GM19395 (cell line): ENCODE measurements around the gene BPNT1.
"Not testable (repeated sequence)": the region's sequence is repeated elsewhere in the genome, so short reads cannot be mapped to it uniquely, and the experiment has no call there.

ENCODE experiments used
- ATAC-seq: cut with Tn5 transposase; IDR thresholded peaks from one replicate; pipeline ENCODE4 v1.9.1; 2021; ENCODE audit warnings: mild to moderate bottlenecking, moderate library complexity; ENCODE audit not compliant: unreplicated experiment

The BPNT1 gene

DNA sequence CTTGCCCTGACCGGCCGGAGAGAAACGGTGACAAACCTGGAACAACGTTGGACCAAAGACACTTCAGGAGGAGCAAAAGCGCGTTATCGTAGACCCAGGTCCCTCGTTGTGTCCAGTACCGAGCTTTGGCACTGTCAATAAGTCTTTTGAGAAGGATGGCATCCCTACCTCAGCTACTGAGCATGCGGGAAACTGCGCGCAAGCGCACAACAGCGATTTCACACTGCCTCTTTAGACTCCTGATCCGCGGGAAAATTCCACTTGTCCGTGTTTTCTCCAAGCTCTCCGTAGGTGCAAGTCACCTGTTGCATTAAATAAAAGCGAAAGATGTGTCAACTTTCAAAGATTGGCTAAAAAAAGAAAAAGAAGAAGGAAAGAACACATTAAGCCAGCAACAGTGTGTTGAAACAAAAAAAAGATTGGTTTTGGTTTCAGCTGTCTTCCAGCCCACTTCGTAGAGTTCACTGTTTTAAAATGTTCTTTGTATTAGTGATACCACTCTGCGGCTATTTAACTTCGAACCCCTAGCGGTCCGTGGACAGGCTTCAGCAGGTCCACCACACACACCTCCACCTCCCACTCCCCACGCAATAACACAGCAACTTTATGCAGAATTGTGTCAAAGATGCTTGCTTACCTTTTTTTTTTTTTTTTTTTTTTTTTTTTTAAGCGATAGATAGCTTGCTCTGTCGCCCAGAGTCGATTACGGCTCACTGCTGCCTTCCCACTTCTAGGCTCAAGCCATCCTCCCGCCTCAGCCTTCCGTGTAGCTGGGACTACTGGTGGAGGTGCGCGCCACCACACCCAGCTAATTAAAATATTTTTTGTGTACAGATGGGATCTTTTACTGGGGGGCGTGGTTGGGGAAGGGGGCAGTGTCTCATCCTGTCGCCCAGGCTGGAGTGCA lies at the start of gene BPNT1:
BPNT1 (minus strand) TSS at position 139 of the 907 bp plus-strand sequence. CDS start 9,942 bp downstream, outside the sequence.
- ATAC-seq, result peak; percentile 61

- no peak for ATAC-seq
Measured at GRCh38 chr1:220137019-220137786, 47.6 kb upstream of the BPNT1 start.

- ATAC-seq, result no peak
Measured at GRCh38 chr1:220135755-220136154, 46.2 kb upstream of the BPNT1 start.

DNA sequence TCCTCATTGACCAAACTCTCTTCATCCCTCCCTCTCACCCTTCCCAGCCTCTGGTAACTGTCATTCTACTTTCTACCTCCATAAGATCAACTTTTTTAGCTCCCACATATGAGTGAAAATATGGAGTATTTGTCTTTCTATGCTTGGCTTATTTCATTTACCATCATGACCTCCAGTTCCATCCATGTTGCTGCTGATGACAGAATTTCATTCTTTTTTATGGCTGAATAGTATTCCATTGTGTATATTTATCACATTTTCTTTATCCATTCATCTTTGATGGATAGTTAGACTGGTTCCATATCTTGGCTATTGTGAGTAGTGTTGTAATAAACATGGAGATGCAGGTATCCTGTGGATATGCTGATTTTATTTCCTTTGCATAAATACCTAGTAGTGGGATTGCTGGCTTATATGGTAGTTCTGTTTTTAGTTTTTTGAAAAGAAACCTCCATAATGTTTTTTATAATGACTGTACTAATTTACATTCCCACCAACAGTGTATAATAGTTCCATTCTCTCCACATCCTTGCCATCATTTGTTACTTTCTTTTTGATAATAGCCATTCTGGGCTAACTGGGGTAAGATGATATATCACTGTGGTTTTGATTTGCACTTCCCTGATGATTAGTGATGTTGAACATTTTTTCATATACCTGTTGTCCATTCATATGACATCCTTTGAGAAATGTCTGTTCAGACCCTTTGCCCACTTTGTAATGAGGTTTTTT lies 40.1 kb upstream of the BPNT1 start:
- no peak for ATAC-seq

DNA sequence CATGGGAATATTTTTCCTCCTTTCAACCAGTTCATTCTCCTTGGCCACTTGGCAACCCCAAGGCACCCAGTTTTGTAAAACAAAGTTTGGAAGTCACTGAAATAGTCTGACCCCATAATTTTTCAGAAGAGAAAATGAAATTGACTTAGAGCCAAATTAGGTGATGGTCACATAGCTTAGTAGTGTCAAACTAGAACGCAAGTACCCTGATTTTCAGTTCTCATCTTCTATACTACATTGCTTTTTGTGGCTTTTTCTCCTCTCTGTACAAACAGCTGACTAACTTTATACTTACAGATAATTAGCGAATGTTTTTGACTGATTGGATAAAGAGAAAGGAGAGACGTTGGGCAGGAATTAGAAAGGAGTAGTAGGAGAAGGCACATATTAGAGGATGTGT lies 37.5 kb upstream of the BPNT1 start:
- ATAC-seq, result no peak

- no peak for ATAC-seq
Measured at GRCh38 chr1:220124542-220124941, 35.0 kb upstream of the BPNT1 start.

DNA sequence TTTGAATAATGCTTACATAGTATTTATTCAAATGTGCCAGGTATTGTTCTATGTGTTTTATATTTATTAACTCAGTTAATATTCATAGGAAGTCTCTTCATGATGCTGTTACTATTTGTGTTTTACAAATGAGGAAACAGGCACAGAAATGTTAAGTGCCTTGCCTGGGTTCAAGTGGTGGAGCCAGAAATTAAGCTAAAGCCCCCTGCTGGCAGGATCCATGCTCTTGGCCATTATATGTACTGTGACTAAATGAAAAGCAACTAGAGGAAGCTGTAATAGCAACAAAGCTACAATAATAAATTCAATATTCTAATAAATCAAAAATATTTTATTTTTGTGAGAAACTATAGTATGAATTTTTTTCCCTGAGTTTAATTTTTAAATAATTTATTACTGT lies 34.3 kb upstream of the BPNT1 start:
- ATAC-seq, result no peak

- ATAC-seq, result no peak
Measured at GRCh38 chr1:220123066-220123465, 33.5 kb upstream of the BPNT1 start.

- no peak for ATAC-seq
Measured at GRCh38 chr1:220121791-220122530, 32.4 kb upstream of the BPNT1 start.

- ATAC-seq, result no peak
Measured at GRCh38 chr1:220119043-220119512, 29.5 kb upstream of the BPNT1 start.

GRCh38 chr1:220113136-220113695 lies 23.6 kb upstream of the BPNT1 start:
- ATAC-seq, result peak; percentile 80

DNA sequence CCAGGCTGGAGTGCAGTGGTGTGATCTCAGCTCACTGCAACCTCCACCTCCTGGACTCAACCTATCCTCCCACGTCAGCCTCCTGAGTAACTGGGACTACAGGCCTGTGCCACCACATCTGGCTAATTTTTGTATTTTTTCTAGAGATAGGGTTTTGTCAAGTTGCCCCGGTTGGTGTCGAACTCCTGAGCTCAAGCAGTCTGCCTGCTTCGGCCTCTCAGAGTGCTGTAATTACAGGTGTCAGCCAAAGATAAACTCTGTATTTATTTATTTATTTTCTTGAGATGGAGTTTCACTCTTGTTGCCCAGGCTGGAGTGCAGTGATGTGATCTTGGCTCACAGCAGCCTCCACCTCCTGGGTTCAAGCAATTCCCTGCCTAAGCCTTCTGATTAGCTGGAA lies 23.0 kb upstream of the BPNT1 start:
- not testable (repeated sequence) for ATAC-seq

GRCh38 chr1:220110473-220110872 lies 20.9 kb upstream of the BPNT1 start:
- ATAC-seq, result not testable (repeated sequence)

GRCh38 chr1:220099826-220100225 lies 10.2 kb upstream of the BPNT1 start:
- no peak for ATAC-seq

- peak; percentile 61 for ATAC-seq
Measured at GRCh38 chr1:220094016-220094911, 4.7 kb upstream of the BPNT1 start, which contains the start of gene IARS2. Gene IARS2 (plus strand): TSS chr1:220094132. CDS start chr1:220094217, 85 bp downstream.

GRCh38 chr1:220093361-220094015 lies 3.9 kb upstream of the BPNT1 start:
- peak; percentile 5 for ATAC-seq

- ATAC-seq, result no peak
Measured at GRCh38 chr1:220092694-220093093, 3.1 kb upstream of the BPNT1 start.

DNA sequence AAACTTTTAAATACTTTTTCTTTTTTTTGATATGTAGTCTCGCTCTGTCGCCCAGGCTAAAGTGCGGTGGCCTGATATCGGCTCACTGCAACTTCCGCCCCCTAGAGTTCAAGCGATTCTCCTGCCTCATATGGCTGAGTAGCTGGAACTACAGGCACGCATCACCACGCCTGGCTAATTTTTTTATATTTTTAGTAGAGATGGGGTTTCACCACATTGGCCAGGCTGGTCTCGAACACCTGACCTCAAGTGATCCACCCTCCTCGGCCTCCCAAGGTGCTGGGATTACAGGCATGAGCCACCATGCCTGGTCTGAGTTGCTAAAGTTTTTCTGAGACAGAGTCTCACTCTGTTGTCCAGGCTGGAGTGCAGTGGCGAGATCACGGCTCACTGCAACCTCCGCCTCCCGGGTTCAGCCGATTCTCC lies 3.3 kb downstream of the BPNT1 start:
- ATAC-seq, result peak; percentile 54
